H1 (cell line): Measurements from ENCODE around the gene DLG4.

ENCODE experiments used
- POLR2A ChIP-seq, 2 experiments: IDR thresholded peaks; 1 replicate in 1 of 2; 2 replicates in 1 of 2; pipeline ENCODE4 v1.6.1; 2011; ENCODE audit warnings: low read depth in 2 of 2, low read length in 2 of 2, mild to moderate bottlenecking in 2 of 2; ENCODE audit errors: control extremely low read depth in 1 of 2
- TCF12 ChIP-seq: IDR thresholded peaks from 2 replicates; pipeline ENCODE4 v1.6.1; 2011; ENCODE audit warnings: low read depth, mild to moderate bottlenecking, low read length
- TF ChIP-seq, protein P1 (sequence below), 3 experiments: IDR thresholded peaks; 1 replicate in 2 of 3; 2 replicates in 1 of 3; pipeline versions ENCODE4 v1.5.1 to v1.6.1; 2011; ENCODE audit warnings: low read length in 3 of 3, mild to moderate bottlenecking in 3 of 3, inconsistent platforms in 2 of 3, low read depth in 1 of 3, moderate library complexity in 1 of 3; ENCODE audit not compliant: insufficient read depth in 1 of 3; ENCODE audit errors: control extremely low read depth in 1 of 3

DNA sequence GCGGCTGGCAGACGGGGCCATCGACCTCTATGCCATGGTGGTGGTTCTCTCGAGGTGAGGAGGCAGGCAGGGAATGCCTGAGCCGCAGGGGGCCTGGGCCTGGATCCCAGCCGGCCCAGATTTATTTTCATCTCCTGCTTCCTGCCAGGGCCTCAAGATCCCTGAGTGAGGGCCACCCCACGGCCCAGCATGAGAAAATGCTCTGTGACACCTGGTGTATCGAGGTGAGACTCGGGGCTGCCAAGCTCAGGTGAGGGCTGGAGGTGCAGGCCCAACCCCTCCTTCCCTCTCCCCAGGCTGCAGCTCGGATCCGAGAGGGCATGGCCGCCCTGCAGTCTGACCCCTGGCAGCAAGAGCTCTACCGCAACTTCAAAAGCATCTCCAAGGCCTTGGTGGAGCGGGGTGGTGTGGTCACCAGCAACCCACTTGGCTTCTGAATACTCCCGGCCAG is 5.0 kb upstream of the DLG4 start:
- TF ChIP-seq TCF12 (no peak), POLR2A (IDR thresholded peaks at IDR 0.05; ENCODE audit: control extremely low read depth in 1 of 2, low read depth in 2 of 2, low read length in 2 of 2) (no peak)
- TF ChIP-seq, protein P1, sequence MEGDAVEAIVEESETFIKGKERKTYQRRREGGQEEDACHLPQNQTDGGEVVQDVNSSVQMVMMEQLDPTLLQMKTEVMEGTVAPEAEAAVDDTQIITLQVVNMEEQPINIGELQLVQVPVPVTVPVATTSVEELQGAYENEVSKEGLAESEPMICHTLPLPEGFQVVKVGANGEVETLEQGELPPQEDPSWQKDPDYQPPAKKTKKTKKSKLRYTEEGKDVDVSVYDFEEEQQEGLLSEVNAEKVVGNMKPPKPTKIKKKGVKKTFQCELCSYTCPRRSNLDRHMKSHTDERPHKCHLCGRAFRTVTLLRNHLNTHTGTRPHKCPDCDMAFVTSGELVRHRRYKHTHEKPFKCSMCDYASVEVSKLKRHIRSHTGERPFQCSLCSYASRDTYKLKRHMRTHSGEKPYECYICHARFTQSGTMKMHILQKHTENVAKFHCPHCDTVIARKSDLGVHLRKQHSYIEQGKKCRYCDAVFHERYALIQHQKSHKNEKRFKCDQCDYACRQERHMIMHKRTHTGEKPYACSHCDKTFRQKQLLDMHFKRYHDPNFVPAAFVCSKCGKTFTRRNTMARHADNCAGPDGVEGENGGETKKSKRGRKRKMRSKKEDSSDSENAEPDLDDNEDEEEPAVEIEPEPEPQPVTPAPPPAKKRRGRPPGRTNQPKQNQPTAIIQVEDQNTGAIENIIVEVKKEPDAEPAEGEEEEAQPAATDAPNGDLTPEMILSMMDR (IDR thresholded peaks at IDR 0.05; ENCODE audit: control extremely low read depth in 1 of 3, insufficient read depth in 1 of 3, low read depth in 1 of 3, low read length in 3 of 3) = no peak
